H9 (cell line): ENCODE results near the gene MTERF4. TPM values are rescaled to one million over a fixed set of nuclear protein-coding genes. Genes with fewer than 3 reads are reported as not detected.

Source experiments
- DNase-seq: peaks from one replicate; pipeline ENCODE4 v3.0.0-alpha.2; 2017
- H2AFZ ChIP-seq: one replicate; pipeline ENCODE4 v1.6.1; 2013; ENCODE audit warnings: mild to moderate bottlenecking, low read length, control low read depth, moderate library complexity
- H2AK5ac ChIP-seq: 2 replicates; pipeline ENCODE4 v1.6.1; 2013; ENCODE audit warnings: low read length, control low read depth, mixed read lengths; ENCODE audit not compliant: insufficient read length
- H2BK120ac ChIP-seq: one replicate; pipeline ENCODE4 v1.6.1; 2013; ENCODE audit warnings: low read depth, mild to moderate bottlenecking, low read length, control low read depth, inconsistent platforms; ENCODE audit not compliant: poor library complexity, severe bottlenecking
- H2BK12ac ChIP-seq: 2 replicates; pipeline ENCODE4 v1.6.1; 2013; ENCODE audit warnings: low read length, control low read depth, mixed read lengths, low read depth; ENCODE audit not compliant: insufficient read length
- H2BK15ac ChIP-seq: 2 replicates; pipeline ENCODE4 v1.6.1; 2013; ENCODE audit warnings: low read depth, low read length, control low read depth
- H2BK20ac ChIP-seq: one replicate; pipeline ENCODE4 v1.6.1; 2013; ENCODE audit warnings: low read depth, mild to moderate bottlenecking, low read length, control low read depth, inconsistent platforms; ENCODE audit not compliant: poor library complexity, severe bottlenecking
- H2BK5ac ChIP-seq: 2 replicates; pipeline ENCODE4 v1.6.1; 2013; ENCODE audit warnings: low read length, control low read depth, mixed read lengths; ENCODE audit not compliant: insufficient read length
- H3K14ac ChIP-seq: 2 replicates; pipeline ENCODE4 v1.6.1; 2013; ENCODE audit warnings: low read length, control low read depth; ENCODE audit not compliant: insufficient read depth
- H3K18ac ChIP-seq: 2 replicates; pipeline ENCODE4 v1.6.1; 2013; ENCODE audit warnings: low read depth, mild to moderate bottlenecking, mixed read lengths, low read length, control low read depth; ENCODE audit not compliant: insufficient read length
- H3K23ac ChIP-seq: 2 replicates; pipeline ENCODE4 v1.6.1; 2013; ENCODE audit warnings: low read length, control low read depth, mixed read lengths, low read depth; ENCODE audit not compliant: insufficient read length
- H3K23me2 ChIP-seq: 2 replicates; pipeline ENCODE4 v1.6.1; 2013; ENCODE audit warnings: low read depth, mild to moderate bottlenecking, mixed read lengths, low read length, control low read depth; ENCODE audit not compliant: insufficient read length, poor library complexity, severe bottlenecking
- H3K27ac ChIP-seq: 2 replicates; pipeline ENCODE4 v1.5.1; 2013; ENCODE audit warnings: low read length, control low read depth, mixed read lengths, low read depth; ENCODE audit not compliant: insufficient read length
- H3K27me3 ChIP-seq: 2 replicates; pipeline ENCODE4 v1.6.1; 2013; ENCODE audit warnings: low read length, control low read depth, inconsistent platforms; ENCODE audit not compliant: insufficient read depth
- H3K4ac ChIP-seq: 2 replicates; pipeline ENCODE4 v1.6.1; 2013; ENCODE audit warnings: low read depth, mild to moderate bottlenecking, control low read depth, inconsistent platforms, low read length, moderate library complexity
- H3K4me1 ChIP-seq: 2 replicates; pipeline ENCODE4 v1.6.1; 2013; ENCODE audit warnings: low read length, control low read depth, inconsistent platforms; ENCODE audit not compliant: insufficient read depth
- H3K4me2 ChIP-seq: 2 replicates; pipeline ENCODE4 v1.6.1; 2013; ENCODE audit warnings: low read length, control low read depth, mixed read lengths; ENCODE audit not compliant: insufficient read length, insufficient read depth
- H3K56ac ChIP-seq: 2 replicates; pipeline ENCODE4 v1.6.1; 2013; ENCODE audit warnings: low read depth, mild to moderate bottlenecking, mixed read lengths, low read length, control low read depth; ENCODE audit not compliant: insufficient read length
- H3K79me1 ChIP-seq: 2 replicates; pipeline ENCODE4 v1.6.1; 2013; ENCODE audit warnings: low read depth, mild to moderate bottlenecking, moderate library complexity, low read length, control low read depth, inconsistent platforms; ENCODE audit not compliant: insufficient read depth, poor library complexity, severe bottlenecking
- H3K79me2 ChIP-seq: 2 replicates; pipeline ENCODE4 v1.6.1; 2013; ENCODE audit warnings: low read length, control low read depth, inconsistent platforms; ENCODE audit not compliant: insufficient read depth
- H3K9ac ChIP-seq: 2 replicates; pipeline ENCODE4 v1.6.1; 2013; ENCODE audit warnings: low read length, control low read depth, mixed read lengths; ENCODE audit not compliant: insufficient read length; ENCODE audit errors: extremely low read depth
- H3K9me3 ChIP-seq: one replicate; pipeline ENCODE4 v1.6.1; 2013; ENCODE audit warnings: low read depth, low read length, inconsistent platforms; ENCODE audit not compliant: control insufficient read depth
- H3T11ph ChIP-seq: one replicate; pipeline ENCODE4 v1.6.1; 2013; ENCODE audit warnings: mild to moderate bottlenecking, low read length, control low read depth, inconsistent platforms
- H4K20me1 ChIP-seq: one replicate; pipeline ENCODE4 v1.6.1; 2013; ENCODE audit not compliant: control insufficient read depth, insufficient read length, insufficient read depth
- H4K5ac ChIP-seq: 2 replicates; pipeline ENCODE4 v1.6.1; 2013; ENCODE audit warnings: low read depth, mild to moderate bottlenecking, mixed read lengths, low read length, control low read depth; ENCODE audit not compliant: insufficient read length
- H4K8ac ChIP-seq: replicated peaks from 2 replicates; pipeline ENCODE4 v1.6.1; 2013; ENCODE audit warnings: low read length, control low read depth, mixed read lengths, low read depth; ENCODE audit not compliant: insufficient read length
- H4K91ac ChIP-seq: 2 replicates; pipeline ENCODE4 v1.6.1; 2013; ENCODE audit warnings: low read depth, mild to moderate bottlenecking, moderate library complexity, mixed read lengths, low read length, control low read depth; ENCODE audit not compliant: insufficient read length
- H3K27ac Mint-ChIP-seq, 3 experiments: 2 replicates in 2 of 3; 3 replicates in 1 of 3; pipeline ENCODE4 v1.8.0; 2020 to 2021; ENCODE audit warnings: mixed read lengths in 3 of 3, mild to moderate bottlenecking in 1 of 3, moderate library complexity in 1 of 3
- H3K27me3 Mint-ChIP-seq: 2 replicates; pipeline ENCODE4 v1.8.0; 2021; ENCODE audit warnings: low read depth, mild to moderate bottlenecking, moderate library complexity, mixed read lengths
- H3K36me3 Mint-ChIP-seq, 3 experiments: 2 replicates in 2 of 3; 3 replicates in 1 of 3; pipeline ENCODE4 v1.8.0; 2020 to 2021; ENCODE audit warnings: low read depth in 3 of 3, mixed read lengths in 3 of 3; ENCODE audit not compliant: insufficient read depth in 1 of 3
- H3K4me1 Mint-ChIP-seq, 2 experiments: 2 replicates each; pipeline ENCODE4 v1.8.0; 2020; ENCODE audit warnings: mixed read lengths in 2 of 2
- H3K4me3 Mint-ChIP-seq, 2 experiments: 2 replicates in 1 of 2; 3 replicates in 1 of 2; pipeline ENCODE4 v1.8.0; 2020 to 2021; ENCODE audit warnings: mild to moderate bottlenecking in 2 of 2, mixed read lengths in 2 of 2, moderate library complexity in 1 of 2
- H3K9me3 Mint-ChIP-seq, 2 experiments: 2 replicates in 1 of 2; 3 replicates in 1 of 2; pipeline ENCODE4 v1.8.0; 2020; ENCODE audit warnings: mild to moderate bottlenecking in 2 of 2, mixed read lengths in 2 of 2, moderate library complexity in 1 of 2
- WGBS: extraction: QIAGEN DNeasy Blood & Tissue Kit; methylation state at CpG from one replicate; pipeline ENCODE4 v1.1.7; 2013; ENCODE audit warnings: missing lambda C conversion rate, low lambda C conversion rate, mixed read lengths; ENCODE audit not compliant: insufficient read length; ENCODE audit errors: extremely low coverage; 5-methylcytosine and 5-hydroxymethylcytosine counted together
- total RNA-seq: library from RNA; stranded (reverse); gene quantifications from 2 replicates; pipeline ENCODE4 v1.2.1, GENCODE V29; 2021
- TF ChIP-seq, protein P1 (sequence below): fragments of 200-600 bp; sonication (generic); conservative IDR thresholded peaks from 3 replicates; pipeline ENCODE4 v1.8.0; 2021; ENCODE audit warnings: antibody characterized with exemption, mild to moderate bottlenecking

MTERF4 gene
- total RNA-seq, 1 experiment from 2014 or later = 35.0 TPM

DNA sequence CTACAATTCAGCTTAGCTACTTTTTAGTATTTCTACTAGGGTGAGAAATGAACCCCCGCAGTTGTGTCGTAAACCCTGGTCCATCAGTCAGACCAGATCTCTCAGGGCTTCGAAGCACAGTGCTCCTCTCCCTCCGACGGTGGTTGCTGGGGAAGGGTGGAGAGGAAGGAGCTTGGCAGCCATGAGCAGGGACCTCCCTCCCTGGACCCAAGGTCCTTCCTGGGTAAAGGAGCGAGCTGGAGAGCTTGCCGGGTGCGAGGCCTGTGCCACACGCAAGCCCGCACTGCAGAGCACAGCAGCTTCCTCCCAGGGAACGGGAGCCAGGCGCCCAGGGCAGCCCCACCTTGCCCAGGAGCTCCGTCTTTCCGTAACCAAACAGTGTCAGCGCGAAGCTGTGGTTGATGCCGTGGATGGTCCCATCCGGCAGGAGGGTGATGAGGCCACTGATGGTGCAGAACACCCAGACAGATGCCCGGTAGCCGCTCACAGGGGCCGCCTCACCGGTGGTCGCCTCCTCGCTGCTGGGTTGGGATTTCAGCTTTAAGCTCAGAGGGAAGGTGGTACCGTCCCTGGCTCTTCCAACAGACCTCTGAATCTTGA, 34.7 kb upstream of the MTERF4 start:
- TF ChIP-seq, protein P1, sequence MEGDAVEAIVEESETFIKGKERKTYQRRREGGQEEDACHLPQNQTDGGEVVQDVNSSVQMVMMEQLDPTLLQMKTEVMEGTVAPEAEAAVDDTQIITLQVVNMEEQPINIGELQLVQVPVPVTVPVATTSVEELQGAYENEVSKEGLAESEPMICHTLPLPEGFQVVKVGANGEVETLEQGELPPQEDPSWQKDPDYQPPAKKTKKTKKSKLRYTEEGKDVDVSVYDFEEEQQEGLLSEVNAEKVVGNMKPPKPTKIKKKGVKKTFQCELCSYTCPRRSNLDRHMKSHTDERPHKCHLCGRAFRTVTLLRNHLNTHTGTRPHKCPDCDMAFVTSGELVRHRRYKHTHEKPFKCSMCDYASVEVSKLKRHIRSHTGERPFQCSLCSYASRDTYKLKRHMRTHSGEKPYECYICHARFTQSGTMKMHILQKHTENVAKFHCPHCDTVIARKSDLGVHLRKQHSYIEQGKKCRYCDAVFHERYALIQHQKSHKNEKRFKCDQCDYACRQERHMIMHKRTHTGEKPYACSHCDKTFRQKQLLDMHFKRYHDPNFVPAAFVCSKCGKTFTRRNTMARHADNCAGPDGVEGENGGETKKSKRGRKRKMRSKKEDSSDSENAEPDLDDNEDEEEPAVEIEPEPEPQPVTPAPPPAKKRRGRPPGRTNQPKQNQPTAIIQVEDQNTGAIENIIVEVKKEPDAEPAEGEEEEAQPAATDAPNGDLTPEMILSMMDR = no peak
- no CpG with 5 or more reads among the region's 25 CpGs for WGBS
- no peak for DNase-seq

More for the DNA sequence above, 34.7 kb upstream of the MTERF4 start:
- Mint-ChIP-seq H3K36me3 (peaks cover 28 to 78% (median 63%) of the 10 kb centered on the region in 3 experiments), H3K27me3 (no peaks in the 10 kb centered on the region), H3K4me1 (no peaks in the 10 kb centered on the region), H3K4me3 (no peak overlapping the region), H3K9me3 (no peaks in the 10 kb centered on the region), H3K27ac (no peak overlapping the region)
- Histone ChIP-seq H3K79me1 (no peaks in the 10 kb centered on the region), H2AK5ac (no peak overlapping the region), H4K5ac (no peak overlapping the region), H3K18ac (no peak overlapping the region), H3K23me2 (no peaks in the 10 kb centered on the region), H3K14ac (no peak overlapping the region), H3K4me2 (no peak overlapping the region), H2BK120ac (no peak overlapping the region), H3K27me3 (no peaks in the 10 kb centered on the region), H3K23ac (no peak overlapping the region), H3K4me1 (no peaks in the 10 kb centered on the region), H3K9ac (no peak overlapping the region), H4K20me1 (no peaks in the 10 kb centered on the region), H2BK20ac (no peak overlapping the region), H3K56ac (no peak overlapping the region), H3K27ac (no peak overlapping the region), H2AFZ (no peak overlapping the region), H3T11ph (no peak overlapping the region), H2BK5ac (no peak overlapping the region), H2BK15ac (no peak overlapping the region), H4K91ac (no peak overlapping the region), H3K4ac (no peak overlapping the region), H3K9me3 (no peaks in the 10 kb centered on the region), H3K79me2 (no peaks in the 10 kb centered on the region), H2BK12ac (no peak overlapping the region), H4K8ac (no peak overlapping the region)
